ENCODE data around the gene ZFP92. TPM values are rescaled to one million over a fixed set of nuclear protein-coding genes. Genes with fewer than 3 reads are reported as not detected.

The ZFP92 gene
- total RNA-seq, 4 donors from 2014 or later, result 0.08 to 0.68 (median 0.20) TPM; not detected in 1

- no peak for TF ChIP-seq CTCF (IDR thresholded peaks at IDR 0.05)
- TF ChIP-seq POLR2A (IDR thresholded peaks at IDR 0.05), result no peak
- WGBS, 2 donors, result 83 to 93% methylated on average over 4 of the region's 4 CpGs
- no peak overlapping the region for H3K4me3 ChIP-seq (ENCODE audit: low read depth, poor library complexity, severe bottlenecking)
- DNase-seq (ENCODE audit: low spot score in 2 of 2), result no peak
- intact Hi-C loops (cut with DNase I; ENCODE audit: low total_unique reads), result no loop called here
Observed at GRCh38 chrX:153439977-153440376, 28.7 kb downstream of the ZFP92 start.

- DNase-seq (ENCODE audit: low spot score in 2 of 2), result no peak
- WGBS, 2 donors, result 56 to 61% methylated on average over 7 to 13 of the region's 13 CpGs
- no peak for TF ChIP-seq POLR2A (IDR thresholded peaks at IDR 0.05)
- TF ChIP-seq CTCF (IDR thresholded peaks at IDR 0.05), result no peak
- no peak overlapping the region for H3K4me3 ChIP-seq (ENCODE audit: low read depth, poor library complexity, severe bottlenecking)
- intact Hi-C loops (cut with DNase I; ENCODE audit: low total_unique reads), result no loop called here
Observed at GRCh38 chrX:153440556-153441135, 29.4 kb downstream of the ZFP92 start.

GRCh38 chrX:153441296-153441695 lies 30.0 kb downstream of the ZFP92 start:
- DNase-seq (ENCODE audit: low spot score in 2 of 2), result no peak
- intact Hi-C loops (cut with DNase I; ENCODE audit: low total_unique reads), result no loop called here
- 43 to 68% methylated on average over 7 of the region's 7 CpGs for WGBS, 2 donors
- no peak overlapping the region for H3K4me3 ChIP-seq (ENCODE audit: low read depth, poor library complexity, severe bottlenecking)
- TF ChIP-seq POLR2A (IDR thresholded peaks at IDR 0.05), result no peak
- TF ChIP-seq CTCF (IDR thresholded peaks at IDR 0.05), result no peak

GRCh38 chrX:153441981-153442380 lies 30.7 kb downstream of the ZFP92 start:
- DNase-seq (ENCODE audit: low spot score in 2 of 2), result no peak
- intact Hi-C loops (cut with DNase I; ENCODE audit: low total_unique reads), result no loop called here
- TF ChIP-seq CTCF (IDR thresholded peaks at IDR 0.05) (no peak), POLR2A (IDR thresholded peaks at IDR 0.05) (no peak)
- WGBS, 2 donors, result 30 to 76% methylated on average over 9 of the region's 9 CpGs
- H3K4me3 ChIP-seq (ENCODE audit: low read depth, poor library complexity, severe bottlenecking), result no peak overlapping the region

GRCh38 chrX:153442463-153442862 lies 31.2 kb downstream of the ZFP92 start:
- no peak overlapping the region for H3K4me3 ChIP-seq (ENCODE audit: low read depth, poor library complexity, severe bottlenecking)
- intact Hi-C loops (cut with DNase I; ENCODE audit: low total_unique reads), result no loop called here
- WGBS, 2 donors, result 82 to 86% methylated on average over 5 of the region's 5 CpGs
- DNase-seq (ENCODE audit: low spot score in 2 of 2), result no peak
- TF ChIP-seq CTCF (IDR thresholded peaks at IDR 0.05) (no peak), POLR2A (IDR thresholded peaks at IDR 0.05) (no peak)

Measured in lower leg skin (tissue), 4 donors.